ENCODE data around the gene HRH1.

DNA sequence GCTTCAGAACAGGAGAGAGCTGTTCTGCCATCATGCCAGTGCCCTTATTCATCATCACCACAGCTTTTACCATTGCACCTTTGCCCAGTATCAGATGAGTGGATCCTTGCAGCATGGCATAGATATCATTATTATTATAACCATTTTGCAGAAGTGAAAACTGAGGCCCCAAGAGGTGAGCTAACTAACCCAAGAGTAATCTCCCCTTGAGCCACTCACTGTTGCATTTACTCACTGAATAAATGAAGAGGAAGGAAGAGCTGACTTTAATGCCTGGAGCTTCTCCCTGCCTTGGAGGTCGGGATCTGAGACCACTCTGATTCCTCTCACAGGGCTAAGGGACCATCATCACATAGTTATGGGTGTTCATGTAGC is 32.0 kb downstream of the HRH1 start:
- TF ChIP-seq, protein P1, sequence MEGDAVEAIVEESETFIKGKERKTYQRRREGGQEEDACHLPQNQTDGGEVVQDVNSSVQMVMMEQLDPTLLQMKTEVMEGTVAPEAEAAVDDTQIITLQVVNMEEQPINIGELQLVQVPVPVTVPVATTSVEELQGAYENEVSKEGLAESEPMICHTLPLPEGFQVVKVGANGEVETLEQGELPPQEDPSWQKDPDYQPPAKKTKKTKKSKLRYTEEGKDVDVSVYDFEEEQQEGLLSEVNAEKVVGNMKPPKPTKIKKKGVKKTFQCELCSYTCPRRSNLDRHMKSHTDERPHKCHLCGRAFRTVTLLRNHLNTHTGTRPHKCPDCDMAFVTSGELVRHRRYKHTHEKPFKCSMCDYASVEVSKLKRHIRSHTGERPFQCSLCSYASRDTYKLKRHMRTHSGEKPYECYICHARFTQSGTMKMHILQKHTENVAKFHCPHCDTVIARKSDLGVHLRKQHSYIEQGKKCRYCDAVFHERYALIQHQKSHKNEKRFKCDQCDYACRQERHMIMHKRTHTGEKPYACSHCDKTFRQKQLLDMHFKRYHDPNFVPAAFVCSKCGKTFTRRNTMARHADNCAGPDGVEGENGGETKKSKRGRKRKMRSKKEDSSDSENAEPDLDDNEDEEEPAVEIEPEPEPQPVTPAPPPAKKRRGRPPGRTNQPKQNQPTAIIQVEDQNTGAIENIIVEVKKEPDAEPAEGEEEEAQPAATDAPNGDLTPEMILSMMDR (conservative IDR thresholded peaks at IDR 0.05 in 1 of 2, IDR thresholded peaks at IDR 0.05 in 1 of 2; ENCODE audit: extremely low read depth in 1 of 2, insufficient read depth in 1 of 2, low read depth in 1 of 2, low read length in 2 of 2): no peak
- no peak for TF ChIP-seq EZH2 (IDR thresholded peaks at IDR 0.05; ENCODE audit: borderline replicate concordance, low read length)
